ENCODE measurements around the gene BEND3.

DNA sequence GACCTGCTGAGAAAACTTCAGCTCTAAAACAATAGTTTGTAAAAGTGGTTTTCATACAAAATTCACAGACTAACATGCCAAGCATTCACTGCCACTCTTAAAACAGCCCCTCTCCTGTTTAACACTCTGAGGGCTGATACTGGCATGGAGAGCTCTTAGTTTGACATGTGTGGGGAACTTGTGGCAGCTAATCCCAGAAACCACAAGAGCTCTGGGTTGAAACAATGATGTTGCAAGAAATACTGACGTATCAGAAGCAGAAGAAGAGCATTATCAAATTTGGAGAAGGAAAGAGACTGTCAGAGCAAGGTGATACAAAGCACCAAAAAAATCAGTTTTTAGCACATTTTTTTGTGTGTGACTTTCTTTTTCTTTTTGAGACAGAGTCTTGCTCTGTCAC, 5.1 kb downstream of the BEND3 start:
- TF ChIP-seq POLR2A (IDR thresholded peaks at IDR 0.05), result no peak
- no peak for TF ChIP-seq CTCF (IDR thresholded peaks at IDR 0.05)

Measured in lower leg skin (tissue), 3 donors.